Stimulated activated naive CD4-positive, alpha-beta T cell treated with Interleukin-2 at 50 U/mL for 16 hours (primary cell): ENCODE measurements around the gene PRKCZ.
"Not testable (repeated sequence)": the region's sequence is repeated elsewhere in the genome, so short reads cannot be mapped to it uniquely, and the experiment has no call there.

ENCODE experiments used
- DNase-seq: peaks from one replicate; lab custom pipeline; 2025; lab: John Stamatoyannopoulos, UW

The PRKCZ gene

GRCh38 chr1:2119886-2120285, 69.7 kb downstream of the PRKCZ start:
- DNase-seq = no peak

GRCh38 chr1:2121101-2121691, 71.0 kb downstream of the PRKCZ start:
- no peak for DNase-seq

- not testable (repeated sequence) for DNase-seq
Observed at GRCh38 chr1:2121794-2122193, 71.6 kb downstream of the PRKCZ start.

- no peak for DNase-seq
Observed at GRCh38 chr1:2124446-2125198, 74.4 kb downstream of the PRKCZ start.

GRCh38 chr1:2125350-2126211, 75.4 kb downstream of the PRKCZ start:
- DNase-seq = no peak

GRCh38 chr1:2126331-2127186, 76.3 kb downstream of the PRKCZ start:
- no peak for DNase-seq

GRCh38 chr1:2127187-2128145, 77.3 kb downstream of the PRKCZ start:
- DNase-seq = no peak

- DNase-seq = no peak
Observed at GRCh38 chr1:2128189-2128901, 78.1 kb downstream of the PRKCZ start.

GRCh38 chr1:2129256-2129943, 79.2 kb downstream of the PRKCZ start:
- DNase-seq = no peak

GRCh38 chr1:2130156-2130555, 79.9 kb downstream of the PRKCZ start:
- no peak for DNase-seq

GRCh38 chr1:2130871-2131289, 80.7 kb downstream of the PRKCZ start:
- DNase-seq = no peak

- DNase-seq = no peak
Observed at GRCh38 chr1:2132222-2133038, 82.2 kb downstream of the PRKCZ start.

- DNase-seq = peak; percentile 97
Observed at GRCh38 chr1:2133039-2133878, 83.0 kb downstream of the PRKCZ start.

- DNase-seq = no peak
Observed at GRCh38 chr1:2133879-2134215, 83.6 kb downstream of the PRKCZ start.

- no peak for DNase-seq
Observed at GRCh38 chr1:2134266-2134620, 84.0 kb downstream of the PRKCZ start.

- DNase-seq = no peak
Observed at GRCh38 chr1:2134621-2135307, 84.6 kb downstream of the PRKCZ start.

- DNase-seq = no peak
Observed at GRCh38 chr1:2135441-2135841, 85.2 kb downstream of the PRKCZ start.
